22Rv1 (cell line): ENCODE results near the gene MTAP.

ENCODE experiments used
- CTCF ChIP-seq: fragments of 450-650 bp; IDR thresholded peaks from 2 replicates; pipeline ENCODE4 v1.5.1; 2017; ENCODE audit warnings: mild to moderate bottlenecking
- ZFX ChIP-seq: fragments of 450-650 bp; IDR thresholded peaks from 2 replicates; pipeline ENCODE4 v1.6.1; 2017; ENCODE audit warnings: antibody characterized with exemption, borderline replicate concordance

DNA sequence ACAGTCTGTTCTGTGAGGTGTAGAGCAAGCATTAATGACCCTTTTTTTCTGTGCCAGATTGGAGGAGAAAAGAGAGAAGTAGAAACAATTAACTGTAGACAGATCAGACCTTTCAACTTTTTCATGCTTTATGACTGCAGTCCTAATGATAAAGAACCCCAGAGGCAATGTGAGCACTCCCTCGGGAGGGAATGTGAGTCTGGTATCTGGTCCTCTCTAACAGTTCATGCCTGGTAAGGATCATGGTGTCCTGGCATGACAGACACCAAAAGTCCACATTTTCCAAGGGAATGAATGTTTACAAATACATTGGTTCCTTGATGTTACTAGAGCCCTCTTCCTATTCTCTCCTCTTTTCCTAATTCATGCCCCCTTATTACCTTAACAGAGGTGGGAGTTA lies 70.3 kb downstream of the MTAP start:
- TF ChIP-seq CTCF (no peak), ZFX (no peak)
